Neural cell (in vitro differentiated cells): Measurements from ENCODE around the gene MAEA. TPM values are rescaled to one million over a fixed set of nuclear protein-coding genes. Genes with fewer than 3 reads are reported as not detected.
"Not testable (repeated sequence)": the region's sequence is repeated elsewhere in the genome, so short reads cannot be mapped to it uniquely, and the experiment has no call there.

ENCODE experiments used
- H2AFZ ChIP-seq: fragments of 200-600, 300-800 bp; sonication (generic), shearing (Covaris generic); 2 replicates; pipeline ENCODE4 v1.6.0; 2014; ENCODE audit warnings: low read depth, mild to moderate bottlenecking, antibody characterized with exemption, low read length, moderate library complexity
- H3F3A ChIP-seq: fragments of 200-600 bp; shearing (Covaris generic); 2 replicates; pipeline ENCODE4 v1.6.1; 2016; ENCODE audit warnings: mild to moderate bottlenecking, moderate library complexity, mixed read lengths, antibody characterized with exemption, low read length; ENCODE audit not compliant: insufficient read depth, poor library complexity, severe bottlenecking
- H3K27ac ChIP-seq: fragments of 200-600, 300-800 bp; sonication (generic), shearing (Covaris generic); 2 replicates; pipeline ENCODE4 v1.5.1; 2014; ENCODE audit warnings: mild to moderate bottlenecking, low read length, moderate library complexity
- H3K27me3 ChIP-seq: fragments of 300-800, 200-600 bp; sonication (generic), shearing (Covaris generic); 2 replicates; pipeline ENCODE4 v1.6.0; 2014; ENCODE audit warnings: mild to moderate bottlenecking, low read depth, low read length, moderate library complexity; ENCODE audit not compliant: insufficient read depth
- H3K36me3 ChIP-seq: fragments of 300-800, 200-600 bp; sonication (generic), shearing (Covaris generic); 2 replicates; pipeline ENCODE4 v1.5.1; 2014; ENCODE audit warnings: mild to moderate bottlenecking, antibody characterized with exemption, low read length, moderate library complexity; ENCODE audit not compliant: insufficient read depth
- H3K4me2 ChIP-seq: fragments of 300-800, 200-600 bp; sonication (generic), shearing (Covaris generic); 2 replicates; pipeline ENCODE4 v1.6.0; 2014; ENCODE audit warnings: mild to moderate bottlenecking, low read length
- H3K4me3 ChIP-seq: fragments of 300-800, 200-600 bp; sonication (generic), shearing (Covaris generic); 2 replicates; pipeline ENCODE4 v1.5.1; 2014; ENCODE audit warnings: mild to moderate bottlenecking, low read length, moderate library complexity
- H3K79me2 ChIP-seq: fragments of 200-600 bp; shearing (Covaris generic); replicated peaks from 2 replicates; pipeline ENCODE4 v1.6.0; 2014; ENCODE audit warnings: mild to moderate bottlenecking, low read length, moderate library complexity; ENCODE audit not compliant: insufficient read depth
- H3K9ac ChIP-seq: fragments of 300-800, 200-600 bp; sonication (generic), shearing (Covaris generic); 2 replicates; pipeline ENCODE4 v1.6.1; 2016; ENCODE audit warnings: mild to moderate bottlenecking, low read length, mixed read lengths
- H3K9me2 ChIP-seq: fragments of 200-600 bp; shearing (Covaris generic); 2 replicates; pipeline ENCODE4 v1.6.1; 2016; ENCODE audit warnings: mild to moderate bottlenecking, low read length, mixed read lengths; ENCODE audit not compliant: insufficient read depth
- H3K9me3 ChIP-seq: fragments of 200-600, 300-800 bp; sonication (generic), shearing (Covaris generic); 2 replicates; pipeline ENCODE4 v1.6.1; 2016; ENCODE audit warnings: mild to moderate bottlenecking, mixed run types, low read length, moderate library complexity, mixed read lengths
- H4K20me1 ChIP-seq: fragments of 200-600 bp; shearing (Covaris generic); 2 replicates; pipeline ENCODE4 v1.6.1; 2016; ENCODE audit warnings: mild to moderate bottlenecking, mixed run types; ENCODE audit not compliant: insufficient read depth
- EP300 ChIP-seq: fragments of 450-650 bp; conservative IDR thresholded peaks from 2 replicates; pipeline ENCODE4 v1.6.1; 2014; ENCODE audit warnings: antibody characterized with exemption, mild to moderate bottlenecking, moderate library complexity; ENCODE audit not compliant: poor library complexity, severe bottlenecking
- EZH2 ChIP-seq: fragments of 200-600, 300-800 bp; shearing (Covaris generic), sonication (generic); IDR thresholded peaks from 2 replicates; pipeline ENCODE4 v1.6.1; 2014; ENCODE audit warnings: antibody characterized with exemption, low read length, borderline replicate concordance, mild to moderate bottlenecking; ENCODE audit not compliant: insufficient read depth, poor library complexity, severe bottlenecking
- MXI1 ChIP-seq: fragments of 450-650 bp; conservative IDR thresholded peaks from 2 replicates; pipeline ENCODE4 v1.6.1; 2014; ENCODE audit warnings: antibody characterized with exemption, mild to moderate bottlenecking; ENCODE audit not compliant: poor library complexity, severe bottlenecking
- RAD21 ChIP-seq: fragments of 450-650 bp; conservative IDR thresholded peaks from 2 replicates; pipeline ENCODE4 v1.6.1; 2014; ENCODE audit warnings: antibody characterized with exemption, mild to moderate bottlenecking, moderate library complexity
- SMC3 ChIP-seq: fragments of 450-650 bp; conservative IDR thresholded peaks from 2 replicates; pipeline ENCODE4 v1.6.1; 2014; ENCODE audit warnings: antibody characterized with exemption, mild to moderate bottlenecking, moderate library complexity; ENCODE audit not compliant: poor library complexity
- TAF1 ChIP-seq: IDR thresholded peaks from 2 replicates; pipeline ENCODE4 v1.6.1; 2012; ENCODE audit warnings: low read depth
- polyA plus RNA-seq: library from polyadenylated mRNA; depleted of rRNA; stranded (reverse); fragments of >200 nt; gene quantifications from 2 replicates; pipeline ENCODE4 v1.2.3, GENCODE V29; 2014
- TF ChIP-seq, protein P1 (sequence below): fragments of 450-650 bp; IDR thresholded peaks from 2 replicates; pipeline ENCODE4 v1.5.1; 2014; ENCODE audit warnings: antibody characterized with exemption, mild to moderate bottlenecking, moderate library complexity; ENCODE audit not compliant: poor library complexity, severe bottlenecking
- TF ChIP-seq, protein P2 (sequence below): IDR thresholded peaks from 2 replicates; pipeline ENCODE4 v1.6.1; 2012; ENCODE audit warnings: borderline replicate concordance

MAEA gene
- polyA plus RNA-seq, 1 donor from 2014 or later: 106 TPM

DNA sequence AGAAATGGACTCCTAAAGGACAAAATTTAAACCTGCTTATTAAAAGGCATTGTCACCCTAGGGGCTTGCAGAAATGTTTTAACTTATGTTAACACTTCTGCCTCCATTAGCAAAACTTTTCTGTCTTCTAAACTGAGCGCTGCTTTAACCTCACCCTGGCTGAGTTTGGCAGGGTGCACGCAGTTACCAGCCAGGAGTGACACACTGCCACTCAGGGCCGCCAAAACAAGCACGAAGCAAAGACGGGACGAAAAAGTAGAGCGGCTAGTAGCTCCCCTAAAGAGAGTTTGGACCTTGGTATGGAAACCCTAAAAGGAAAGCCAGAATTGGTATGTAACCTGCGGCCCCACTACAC is 33.6 kb downstream of the MAEA start:
- Histone ChIP-seq H2AFZ (no peak overlapping the region), H4K20me1 (no peaks in the 10 kb centered on the region), H3K79me2 (no peaks in the 10 kb centered on the region), H3K4me2 (no peak overlapping the region), H3K9me2 (no peaks in the 10 kb centered on the region), H3K4me3 (no peak overlapping the region), H3K36me3 (peaks cover 8% of the 10 kb centered on the region), H3F3A (no peaks in the 10 kb centered on the region), H3K27me3 (no peaks in the 10 kb centered on the region), H3K27ac (no peak overlapping the region), H3K9me3 (no peaks in the 10 kb centered on the region), H3K9ac (no peak overlapping the region)
- TF ChIP-seq, protein P1, sequence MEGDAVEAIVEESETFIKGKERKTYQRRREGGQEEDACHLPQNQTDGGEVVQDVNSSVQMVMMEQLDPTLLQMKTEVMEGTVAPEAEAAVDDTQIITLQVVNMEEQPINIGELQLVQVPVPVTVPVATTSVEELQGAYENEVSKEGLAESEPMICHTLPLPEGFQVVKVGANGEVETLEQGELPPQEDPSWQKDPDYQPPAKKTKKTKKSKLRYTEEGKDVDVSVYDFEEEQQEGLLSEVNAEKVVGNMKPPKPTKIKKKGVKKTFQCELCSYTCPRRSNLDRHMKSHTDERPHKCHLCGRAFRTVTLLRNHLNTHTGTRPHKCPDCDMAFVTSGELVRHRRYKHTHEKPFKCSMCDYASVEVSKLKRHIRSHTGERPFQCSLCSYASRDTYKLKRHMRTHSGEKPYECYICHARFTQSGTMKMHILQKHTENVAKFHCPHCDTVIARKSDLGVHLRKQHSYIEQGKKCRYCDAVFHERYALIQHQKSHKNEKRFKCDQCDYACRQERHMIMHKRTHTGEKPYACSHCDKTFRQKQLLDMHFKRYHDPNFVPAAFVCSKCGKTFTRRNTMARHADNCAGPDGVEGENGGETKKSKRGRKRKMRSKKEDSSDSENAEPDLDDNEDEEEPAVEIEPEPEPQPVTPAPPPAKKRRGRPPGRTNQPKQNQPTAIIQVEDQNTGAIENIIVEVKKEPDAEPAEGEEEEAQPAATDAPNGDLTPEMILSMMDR: no peak
- TF ChIP-seq RAD21: no peak
- TF ChIP-seq EP300: no peak
- no peak for TF ChIP-seq SMC3
- no peak for TF ChIP-seq EZH2

DNA sequence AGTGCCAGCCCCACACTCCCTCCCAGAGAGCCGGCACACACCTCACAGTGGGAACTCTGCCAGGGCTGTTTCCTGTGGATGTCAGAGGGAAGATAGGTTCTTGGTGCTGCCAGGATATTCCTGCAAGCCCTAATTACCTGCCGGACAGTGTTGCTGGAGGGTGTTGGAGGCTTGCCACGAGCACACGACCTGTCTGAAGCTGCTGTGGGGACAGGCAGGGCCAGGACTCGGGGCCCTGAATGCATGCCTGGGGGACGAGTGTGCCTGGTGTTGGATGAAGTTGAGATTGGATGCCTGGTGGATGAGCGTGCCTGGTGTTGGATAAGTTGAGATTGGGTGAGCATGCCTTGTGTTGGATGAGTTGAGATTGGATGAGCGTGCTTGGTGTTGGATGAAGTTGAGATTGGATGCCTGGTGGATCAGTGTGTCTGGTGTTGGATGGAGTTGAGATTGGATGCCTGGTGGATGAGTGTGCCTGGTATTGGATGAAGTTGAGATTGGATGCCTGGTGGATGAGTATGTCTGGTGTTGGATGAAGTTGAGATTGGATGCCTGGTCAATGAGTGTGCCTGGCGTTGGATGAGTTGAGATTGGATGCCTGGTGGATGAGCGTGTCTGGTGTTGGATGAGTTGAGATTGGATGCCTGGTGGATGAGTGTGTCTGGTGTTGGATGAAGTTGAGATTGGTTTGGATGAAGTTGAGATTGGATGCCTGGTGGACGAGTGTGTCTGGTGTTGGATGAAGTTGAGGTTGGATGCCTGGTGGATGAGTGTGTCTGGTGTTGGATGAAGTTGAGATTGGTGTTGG is 34.1 kb downstream of the MAEA start:
- Histone ChIP-seq H2AFZ (no peak overlapping the region), H3K9ac (no peak overlapping the region), H3F3A (no peaks in the 10 kb centered on the region), H3K4me2 (no peak overlapping the region), H3K79me2 (no peaks in the 10 kb centered on the region), H4K20me1 (no peaks in the 10 kb centered on the region), H3K9me3 (no peaks in the 10 kb centered on the region), H3K4me3 (no peak overlapping the region), H3K9me2 (no peaks in the 10 kb centered on the region), H3K36me3 (peaks cover 8% of the 10 kb centered on the region), H3K27me3 (no peaks in the 10 kb centered on the region), H3K27ac (no peak overlapping the region)
- TF ChIP-seq TAF1 (no peak), SMC3 (no peak), RAD21 (no peak), MXI1 (no peak)
- TF ChIP-seq, protein P2, sequence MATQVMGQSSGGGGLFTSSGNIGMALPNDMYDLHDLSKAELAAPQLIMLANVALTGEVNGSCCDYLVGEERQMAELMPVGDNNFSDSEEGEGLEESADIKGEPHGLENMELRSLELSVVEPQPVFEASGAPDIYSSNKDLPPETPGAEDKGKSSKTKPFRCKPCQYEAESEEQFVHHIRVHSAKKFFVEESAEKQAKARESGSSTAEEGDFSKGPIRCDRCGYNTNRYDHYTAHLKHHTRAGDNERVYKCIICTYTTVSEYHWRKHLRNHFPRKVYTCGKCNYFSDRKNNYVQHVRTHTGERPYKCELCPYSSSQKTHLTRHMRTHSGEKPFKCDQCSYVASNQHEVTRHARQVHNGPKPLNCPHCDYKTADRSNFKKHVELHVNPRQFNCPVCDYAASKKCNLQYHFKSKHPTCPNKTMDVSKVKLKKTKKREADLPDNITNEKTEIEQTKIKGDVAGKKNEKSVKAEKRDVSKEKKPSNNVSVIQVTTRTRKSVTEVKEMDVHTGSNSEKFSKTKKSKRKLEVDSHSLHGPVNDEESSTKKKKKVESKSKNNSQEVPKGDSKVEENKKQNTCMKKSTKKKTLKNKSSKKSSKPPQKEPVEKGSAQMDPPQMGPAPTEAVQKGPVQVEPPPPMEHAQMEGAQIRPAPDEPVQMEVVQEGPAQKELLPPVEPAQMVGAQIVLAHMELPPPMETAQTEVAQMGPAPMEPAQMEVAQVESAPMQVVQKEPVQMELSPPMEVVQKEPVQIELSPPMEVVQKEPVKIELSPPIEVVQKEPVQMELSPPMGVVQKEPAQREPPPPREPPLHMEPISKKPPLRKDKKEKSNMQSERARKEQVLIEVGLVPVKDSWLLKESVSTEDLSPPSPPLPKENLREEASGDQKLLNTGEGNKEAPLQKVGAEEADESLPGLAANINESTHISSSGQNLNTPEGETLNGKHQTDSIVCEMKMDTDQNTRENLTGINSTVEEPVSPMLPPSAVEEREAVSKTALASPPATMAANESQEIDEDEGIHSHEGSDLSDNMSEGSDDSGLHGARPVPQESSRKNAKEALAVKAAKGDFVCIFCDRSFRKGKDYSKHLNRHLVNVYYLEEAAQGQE: no peak

DNA sequence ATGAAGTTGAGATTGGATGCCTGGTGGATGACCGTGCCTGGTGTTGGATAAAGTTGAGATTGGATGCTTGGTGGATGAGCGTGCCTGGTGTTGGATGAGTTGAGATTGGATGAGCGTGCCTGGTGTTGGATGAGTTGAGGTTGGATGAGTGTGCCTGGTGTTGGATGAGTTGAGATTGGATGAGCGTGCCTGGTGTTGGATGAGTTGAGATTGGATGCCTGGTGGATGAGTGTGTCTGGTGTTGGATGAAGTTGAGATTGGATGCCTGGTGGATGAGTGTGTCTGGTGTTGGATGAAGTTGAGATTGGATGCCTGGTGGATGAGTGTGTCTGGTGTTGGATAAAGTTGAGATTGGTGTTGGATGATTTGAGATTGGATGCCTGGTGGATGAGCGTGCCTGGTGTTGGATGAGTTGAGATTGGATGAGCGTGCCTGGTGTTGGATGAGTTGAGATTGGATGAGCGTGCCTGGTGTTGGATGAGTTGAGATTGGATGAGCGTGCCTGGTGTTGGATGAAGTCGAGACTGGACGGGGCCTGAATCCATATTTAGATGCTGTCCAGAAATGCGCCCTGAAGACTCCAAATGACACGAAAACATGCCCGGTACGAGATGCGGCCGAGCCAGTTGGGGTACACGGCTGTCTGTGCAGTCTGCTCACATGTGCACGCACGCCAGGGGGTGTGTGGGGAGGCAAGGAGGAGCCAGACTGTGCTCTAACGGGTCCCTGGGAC is 34.9 kb downstream of the MAEA start:
- not testable (repeated sequence) for H3K4me3 ChIP-seq, H3F3A ChIP-seq, H3K79me2 ChIP-seq, H2AFZ ChIP-seq, H3K27me3 ChIP-seq, H3K36me3 ChIP-seq, H3K27ac ChIP-seq, H4K20me1 ChIP-seq, H3K9me2 ChIP-seq, H3K9me3 ChIP-seq, H3K9ac ChIP-seq, H3K4me2 ChIP-seq
